Activated naive CD8-positive, alpha-beta T cell treated with anti-CD3 and anti-CD28 coated beads for 36 hours (primary cell): ENCODE measurements around the gene APBA1. TPM values are rescaled to one million over a fixed set of nuclear protein-coding genes. Genes with fewer than 3 reads are reported as not detected.

ENCODE experiments used
- DNase-seq: peaks from one replicate; pipeline ENCODE4 v3.0.0; 2021
- H3K27ac Mint-ChIP-seq: one replicate; pipeline ENCODE4 v1.8.0; 2022; ENCODE audit warnings: mild to moderate bottlenecking, moderate library complexity, mixed read lengths
- H3K27me3 Mint-ChIP-seq: one replicate; pipeline ENCODE4 v1.8.0; 2022; ENCODE audit warnings: mild to moderate bottlenecking, mixed read lengths
- H3K36me3 Mint-ChIP-seq: one replicate; pipeline ENCODE4 v1.8.0; 2021; ENCODE audit warnings: mild to moderate bottlenecking, mixed read lengths
- H3K4me1 Mint-ChIP-seq: one replicate; pipeline ENCODE4 v1.8.0; 2021; ENCODE audit warnings: mixed read lengths
- H3K4me3 Mint-ChIP-seq: one replicate; pipeline ENCODE4 v1.8.0; 2022; ENCODE audit warnings: mild to moderate bottlenecking, moderate library complexity, mixed read lengths
- H3K9me3 Mint-ChIP-seq: one replicate; pipeline ENCODE4 v1.8.0; 2022; ENCODE audit warnings: mixed read lengths
- total RNA-seq, 2 experiments: library from RNA; stranded (reverse); gene quantifications; one replicate each; pipeline ENCODE4 v1.2.3, GENCODE V29; 2021

Gene APBA1
- total RNA-seq, 2 experiments from 2014 or later: 0.08 to 0.23 TPM

- DNase-seq: no peak
- H3K4me3 Mint-ChIP-seq: no peak overlapping the region
- H3K9me3 Mint-ChIP-seq: no peaks in the 10 kb centered on the region
- H3K27me3 Mint-ChIP-seq: peaks cover 31% of the 10 kb centered on the region
- H3K36me3 Mint-ChIP-seq: no peaks in the 10 kb centered on the region
- H3K4me1 Mint-ChIP-seq: no peaks in the 10 kb centered on the region
- no peak overlapping the region for H3K27ac Mint-ChIP-seq
These were observed 117.2 kb downstream of the APBA1 start for GRCh38 chr9:69554945-69555344.

- Mint-ChIP-seq H3K27me3 (peaks cover 25% of the 10 kb centered on the region), H3K27ac (no peak overlapping the region), H3K4me3 (no peak overlapping the region), H3K9me3 (no peaks in the 10 kb centered on the region), H3K4me1 (no peaks in the 10 kb centered on the region), H3K36me3 (no peaks in the 10 kb centered on the region)
- DNase-seq: peak; percentile 8
These were observed 122.6 kb downstream of the APBA1 start for GRCh38 chr9:69549310-69550202.

DNA sequence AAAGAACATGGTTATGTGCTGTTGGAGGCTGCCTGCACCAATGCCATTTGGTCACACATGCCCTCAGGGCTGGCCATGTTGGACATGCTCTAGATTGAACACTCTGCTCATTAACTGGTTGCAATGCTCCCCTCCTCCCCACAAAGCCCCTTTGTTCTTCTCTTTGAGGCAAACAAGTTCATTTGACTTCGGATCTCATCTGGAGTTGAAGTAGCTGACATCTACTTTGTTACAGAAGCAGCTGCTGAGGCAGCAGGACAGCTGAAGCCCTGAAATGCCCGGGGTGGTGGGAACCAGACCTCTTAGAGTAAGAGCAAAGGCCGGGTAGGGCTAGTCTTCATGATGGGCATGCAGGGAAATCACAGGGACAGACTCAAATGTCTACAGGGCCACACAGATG lies 123.5 kb downstream of the APBA1 start:
- no peaks in the 10 kb centered on the region for H3K4me1 Mint-ChIP-seq
- H3K36me3 Mint-ChIP-seq: no peaks in the 10 kb centered on the region
- peaks cover 25% of the 10 kb centered on the region for H3K27me3 Mint-ChIP-seq
- H3K4me3 Mint-ChIP-seq: no peak overlapping the region
- no peak for DNase-seq
- no peaks in the 10 kb centered on the region for H3K9me3 Mint-ChIP-seq
- no peak overlapping the region for H3K27ac Mint-ChIP-seq

GRCh38 chr9:69546265-69546664 lies 125.9 kb downstream of the APBA1 start:
- peaks cover 19% of the 10 kb centered on the region for H3K27me3 Mint-ChIP-seq
- H3K9me3 Mint-ChIP-seq: no peaks in the 10 kb centered on the region
- H3K27ac Mint-ChIP-seq: no peak overlapping the region
- H3K4me1 Mint-ChIP-seq: no peaks in the 10 kb centered on the region
- no peak for DNase-seq
- H3K36me3 Mint-ChIP-seq: no peaks in the 10 kb centered on the region
- H3K4me3 Mint-ChIP-seq: no peak overlapping the region

DNA sequence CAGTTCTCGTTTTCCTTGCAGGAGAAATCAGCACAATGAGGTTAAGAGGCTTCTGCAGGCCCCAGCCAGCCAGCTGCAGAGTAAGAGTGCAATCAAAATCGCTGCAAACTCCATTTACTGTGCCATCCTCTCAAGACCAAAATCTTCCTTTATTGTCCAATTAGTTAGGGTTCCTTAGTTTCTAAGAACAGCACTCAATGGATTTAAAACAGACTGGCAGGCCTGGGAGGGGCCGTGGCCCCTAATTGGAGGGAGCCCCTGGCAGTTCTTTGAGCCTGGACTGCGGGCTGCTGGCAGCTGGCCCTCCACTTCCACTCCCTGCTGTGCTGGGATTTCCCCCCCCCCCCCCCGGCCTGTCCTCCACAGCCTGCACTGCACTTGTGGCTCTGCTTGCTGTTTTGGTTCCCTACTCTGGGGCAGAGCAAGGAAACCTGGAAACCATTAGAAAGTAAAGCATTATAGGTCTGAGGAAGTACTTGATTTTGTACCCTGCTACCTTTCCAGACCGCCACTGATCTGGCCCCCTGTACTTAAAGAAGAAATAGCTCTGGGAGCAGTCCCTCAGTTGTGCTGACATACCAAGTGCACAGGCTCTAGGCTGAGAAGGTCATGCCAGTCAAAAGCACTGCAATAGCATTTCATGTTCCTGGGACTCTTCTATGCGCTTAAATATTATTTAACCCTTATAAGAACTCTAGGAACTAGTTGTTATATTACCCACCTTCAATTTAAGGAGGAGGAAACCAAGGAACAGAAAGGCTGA lies 129.0 kb downstream of the APBA1 start:
- no peaks in the 10 kb centered on the region for H3K36me3 Mint-ChIP-seq
- H3K9me3 Mint-ChIP-seq: no peaks in the 10 kb centered on the region
- no peak for DNase-seq
- H3K4me1 Mint-ChIP-seq: no peaks in the 10 kb centered on the region
- no peak overlapping the region for H3K4me3 Mint-ChIP-seq
- peaks cover 14% of the 10 kb centered on the region for H3K27me3 Mint-ChIP-seq
- no peak overlapping the region for H3K27ac Mint-ChIP-seq

DNA sequence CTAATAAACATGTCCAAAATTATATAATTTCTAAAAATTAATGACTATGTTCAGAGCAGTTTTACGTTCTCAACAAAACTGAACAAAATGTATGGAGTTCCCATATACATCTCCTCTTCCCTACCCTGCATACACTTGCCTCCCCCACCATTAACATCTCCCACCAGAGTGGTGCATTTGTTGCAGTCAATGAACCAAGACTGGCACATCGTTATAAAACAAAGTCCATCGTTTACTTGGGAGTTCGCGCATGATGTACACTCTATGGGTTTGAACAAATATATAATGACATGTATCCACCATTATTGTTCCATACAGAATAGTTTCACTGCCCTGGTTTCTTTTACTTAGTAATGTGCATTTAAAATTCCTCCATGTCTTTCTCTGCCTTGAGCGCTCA lies 130.1 kb downstream of the APBA1 start:
- no peaks in the 10 kb centered on the region for H3K9me3 Mint-ChIP-seq
- no peak overlapping the region for H3K27ac Mint-ChIP-seq
- H3K4me3 Mint-ChIP-seq: no peak overlapping the region
- DNase-seq: no peak
- H3K27me3 Mint-ChIP-seq: peaks cover 7% of the 10 kb centered on the region
- no peaks in the 10 kb centered on the region for H3K36me3 Mint-ChIP-seq
- H3K4me1 Mint-ChIP-seq: no peaks in the 10 kb centered on the region

DNA sequence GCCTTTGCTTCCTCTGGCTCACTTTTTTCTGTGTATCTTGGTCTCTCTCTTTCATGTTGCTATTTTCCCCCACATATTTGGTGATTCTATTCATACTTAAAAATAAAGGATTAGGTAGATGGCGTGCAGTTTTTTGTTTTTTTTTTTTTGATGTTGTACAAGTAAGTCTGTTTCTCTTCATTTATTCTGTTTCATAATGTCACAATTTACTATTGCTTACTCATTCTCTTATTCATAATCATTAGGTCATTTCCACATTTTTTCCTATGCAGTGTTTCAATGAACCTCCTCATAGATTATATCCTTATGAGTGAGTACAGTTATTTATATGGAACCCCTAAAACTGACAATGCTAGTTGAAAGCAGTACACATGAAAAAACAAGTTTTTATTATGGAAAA lies 136.3 kb downstream of the APBA1 start:
- Mint-ChIP-seq H3K36me3 (no peaks in the 10 kb centered on the region), H3K9me3 (no peaks in the 10 kb centered on the region), H3K27me3 (peaks cover 16% of the 10 kb centered on the region), H3K27ac (no peak overlapping the region), H3K4me3 (no peak overlapping the region), H3K4me1 (no peaks in the 10 kb centered on the region)
- DNase-seq: no peak

DNA sequence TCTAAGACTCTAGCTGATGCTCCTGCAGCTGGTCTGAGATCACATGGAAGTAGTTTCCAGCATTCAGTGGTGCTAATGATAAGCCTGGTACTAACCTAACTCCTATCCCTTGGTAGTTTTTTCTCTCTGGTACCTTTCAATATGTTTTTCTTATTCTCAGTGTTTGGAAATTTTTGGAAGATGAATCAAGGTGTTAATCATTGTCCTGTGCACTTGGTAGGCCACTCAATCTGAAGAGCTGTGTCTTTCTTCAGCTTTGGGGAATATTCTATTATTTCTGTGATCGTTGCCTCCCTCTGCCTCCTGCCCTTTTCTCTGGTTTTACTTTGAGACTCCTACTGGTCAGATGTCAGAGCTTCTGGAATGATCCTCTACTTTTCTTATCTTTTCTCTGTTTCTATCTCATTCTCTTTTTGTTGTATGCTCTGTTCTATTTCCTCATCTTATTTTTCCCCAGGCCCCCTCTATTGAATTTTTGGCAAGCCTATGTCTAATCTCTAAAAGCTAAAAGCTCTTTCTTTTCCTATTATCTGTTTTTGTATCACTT lies 136.8 kb downstream of the APBA1 start:
- no peaks in the 10 kb centered on the region for H3K4me1 Mint-ChIP-seq
- H3K4me3 Mint-ChIP-seq: no peak overlapping the region
- no peaks in the 10 kb centered on the region for H3K36me3 Mint-ChIP-seq
- H3K9me3 Mint-ChIP-seq: no peaks in the 10 kb centered on the region
- no peak for DNase-seq
- H3K27me3 Mint-ChIP-seq: peaks cover 16% of the 10 kb centered on the region
- H3K27ac Mint-ChIP-seq: no peak overlapping the region

DNA sequence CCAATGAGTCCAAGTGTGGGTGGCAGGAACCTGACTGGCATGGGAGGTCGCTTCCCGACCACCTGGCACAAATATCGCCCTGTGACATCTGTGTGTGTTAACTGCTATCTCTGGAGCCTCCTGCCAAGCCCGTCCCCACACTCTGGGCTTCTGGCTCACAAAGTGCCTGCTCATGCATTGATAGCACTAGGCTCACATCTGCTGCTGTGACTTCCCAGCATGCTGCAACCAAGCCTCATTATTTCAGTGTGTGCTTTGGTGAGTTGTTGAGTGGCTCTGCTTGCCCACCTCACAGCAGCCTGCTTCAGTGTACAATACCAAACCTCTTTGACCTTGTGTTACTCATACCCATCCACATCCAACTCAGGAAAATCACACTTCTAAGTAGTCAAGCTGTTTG lies 139.8 kb downstream of the APBA1 start:
- DNase-seq: no peak
- Mint-ChIP-seq H3K9me3 (peaks cover 2% of the 10 kb centered on the region), H3K4me1 (no peaks in the 10 kb centered on the region), H3K4me3 (no peak overlapping the region), H3K27ac (no peak overlapping the region), H3K36me3 (no peaks in the 10 kb centered on the region), H3K27me3 (peaks cover 16% of the 10 kb centered on the region)

DNA sequence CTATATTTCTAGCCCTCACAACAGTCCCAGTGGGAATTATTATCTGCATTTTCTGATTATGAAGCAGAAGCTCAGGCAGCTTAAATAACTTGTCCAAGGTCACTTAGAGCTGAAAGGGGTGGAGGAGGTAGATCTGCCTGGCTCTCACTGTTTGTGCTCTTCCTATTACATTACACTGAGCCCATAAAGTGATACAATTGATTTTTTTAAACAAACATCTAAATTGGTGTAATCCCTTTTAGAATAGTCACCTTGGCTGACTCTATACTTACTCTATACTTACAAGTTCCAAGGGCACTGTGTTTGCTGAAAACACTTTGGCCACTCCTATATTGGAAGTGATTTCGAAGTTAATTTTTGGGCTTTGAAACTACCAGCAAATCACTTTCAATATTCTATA lies 144.7 kb downstream of the APBA1 start:
- H3K27ac Mint-ChIP-seq: no peak overlapping the region
- peaks cover 3% of the 10 kb centered on the region for H3K36me3 Mint-ChIP-seq
- no peaks in the 10 kb centered on the region for H3K4me1 Mint-ChIP-seq
- peaks cover 14% of the 10 kb centered on the region for H3K9me3 Mint-ChIP-seq
- H3K4me3 Mint-ChIP-seq: no peak overlapping the region
- DNase-seq: no peak
- H3K27me3 Mint-ChIP-seq: peaks cover 10% of the 10 kb centered on the region

DNA sequence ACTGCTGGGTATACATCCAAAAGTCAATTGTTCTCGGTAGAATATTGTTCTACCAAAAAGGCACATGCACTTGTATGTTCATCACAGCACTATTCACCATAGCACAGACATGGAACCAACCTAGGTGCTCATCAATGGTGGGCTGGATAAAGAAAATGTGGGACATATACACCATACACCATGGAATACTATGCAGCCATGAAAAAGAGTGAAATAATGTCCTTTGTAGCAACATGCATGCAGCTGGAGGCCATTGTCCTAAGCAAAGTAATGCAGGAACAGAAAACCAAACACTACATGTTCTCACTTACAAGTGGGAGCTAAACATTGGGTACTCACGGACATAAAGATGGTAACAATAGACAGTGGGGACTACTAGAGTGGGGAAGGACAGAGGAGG lies 145.5 kb downstream of the APBA1 start:
- DNase-seq: no peak
- Mint-ChIP-seq H3K36me3 (peaks cover 3% of the 10 kb centered on the region), H3K27ac (no peak overlapping the region), H3K4me3 (no peak overlapping the region), H3K9me3 (peaks cover 14% of the 10 kb centered on the region), H3K27me3 (peaks cover 12% of the 10 kb centered on the region), H3K4me1 (no peaks in the 10 kb centered on the region)

DNA sequence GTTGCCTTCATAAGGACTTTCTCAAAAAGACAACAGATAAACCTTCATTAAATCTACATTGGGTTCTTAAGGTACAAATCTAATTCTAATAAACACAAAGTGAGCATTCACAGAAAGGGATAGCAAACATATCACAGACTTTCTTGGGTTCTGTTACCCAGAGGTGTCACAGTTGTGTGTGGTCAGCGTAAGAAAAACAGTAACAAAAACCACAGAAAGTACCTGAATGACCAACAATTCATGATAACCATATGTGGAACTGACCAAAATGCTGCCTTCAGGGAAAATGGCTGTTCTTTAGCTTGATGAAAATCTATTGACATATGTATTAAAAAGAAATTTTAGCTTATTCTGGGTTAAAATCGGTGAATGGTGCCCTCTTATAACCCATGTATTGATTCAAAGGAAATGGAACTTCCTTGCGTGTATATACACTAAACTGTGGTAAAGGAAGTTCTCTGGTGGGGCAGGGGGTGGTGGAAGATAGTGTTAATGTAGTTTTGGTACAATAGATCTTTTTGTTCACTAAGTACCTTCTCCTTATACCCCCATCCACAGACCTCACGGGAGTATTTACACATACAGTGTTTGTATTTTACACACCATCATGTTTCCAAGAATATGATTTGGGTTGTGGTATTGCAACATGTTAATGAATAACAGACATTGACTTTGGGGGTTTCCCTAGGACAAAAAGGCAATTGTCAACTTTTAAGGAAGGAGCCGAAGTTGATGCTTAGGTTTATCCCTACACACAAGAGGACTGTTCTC lies 152.5 kb downstream of the APBA1 start:
- Mint-ChIP-seq H3K27ac (no peak overlapping the region), H3K9me3 (peaks cover 15% of the 10 kb centered on the region), H3K27me3 (peaks cover 40% of the 10 kb centered on the region), H3K36me3 (peaks cover 5% of the 10 kb centered on the region), H3K4me1 (no peaks in the 10 kb centered on the region), H3K4me3 (no peak overlapping the region)
- no peak for DNase-seq

DNA sequence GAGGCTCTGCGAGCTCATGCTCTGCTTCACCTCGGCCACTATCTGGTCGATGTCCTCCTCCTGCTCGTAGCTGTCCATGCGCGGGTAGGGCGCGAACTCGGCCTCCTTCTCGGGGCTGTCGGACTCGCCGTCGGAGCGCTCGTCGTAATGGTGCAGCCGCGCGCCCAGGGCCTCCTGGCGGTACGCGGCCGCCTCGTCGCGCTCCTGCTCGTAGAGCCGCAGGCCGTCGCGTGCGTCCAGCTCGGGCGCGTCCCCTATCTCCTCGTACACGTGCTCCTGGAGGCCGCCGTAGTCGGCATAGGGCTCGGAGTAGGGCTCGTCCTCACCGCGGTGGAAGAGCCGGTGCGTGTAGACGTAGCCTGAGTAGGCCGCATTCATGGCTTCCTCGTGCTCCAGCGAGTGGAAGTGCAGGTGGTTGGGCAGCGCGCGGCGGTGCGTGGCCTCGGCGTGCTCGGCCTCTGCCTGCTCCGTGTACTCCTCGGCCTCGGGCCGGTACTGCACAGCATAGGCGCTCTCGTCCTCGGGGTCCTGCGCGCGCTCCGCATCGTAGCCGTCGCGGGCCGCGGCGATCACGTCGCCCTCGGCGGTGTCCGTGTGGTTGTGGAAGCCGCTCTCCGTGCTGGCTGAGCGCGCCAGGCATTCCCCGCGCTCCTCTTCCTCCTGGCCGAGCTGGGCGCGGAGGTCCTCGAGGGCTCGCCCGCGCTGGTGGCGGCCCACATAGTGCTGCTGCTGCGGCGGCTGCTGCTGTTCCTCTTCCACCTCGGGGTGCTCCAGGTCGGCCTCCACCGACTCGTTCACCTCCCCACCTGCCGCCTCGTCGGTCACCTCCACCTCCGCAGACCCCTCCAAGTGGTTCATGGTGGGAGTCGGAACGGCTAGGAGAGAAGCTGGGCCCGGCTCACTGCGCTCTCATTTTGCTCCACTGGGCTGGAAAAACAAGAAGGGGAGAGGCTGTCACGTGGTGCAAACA lies 155.5 kb downstream of the APBA1 start:
- DNase-seq: no peak
- H3K9me3 Mint-ChIP-seq: peaks cover 6% of the 10 kb centered on the region
- peaks cover 2% of the 10 kb centered on the region for H3K36me3 Mint-ChIP-seq
- no peak overlapping the region for H3K27ac Mint-ChIP-seq
- H3K4me1 Mint-ChIP-seq: no peaks in the 10 kb centered on the region
- H3K4me3 Mint-ChIP-seq: no peak overlapping the region
- peaks cover 28% of the 10 kb centered on the region for H3K27me3 Mint-ChIP-seq

DNA sequence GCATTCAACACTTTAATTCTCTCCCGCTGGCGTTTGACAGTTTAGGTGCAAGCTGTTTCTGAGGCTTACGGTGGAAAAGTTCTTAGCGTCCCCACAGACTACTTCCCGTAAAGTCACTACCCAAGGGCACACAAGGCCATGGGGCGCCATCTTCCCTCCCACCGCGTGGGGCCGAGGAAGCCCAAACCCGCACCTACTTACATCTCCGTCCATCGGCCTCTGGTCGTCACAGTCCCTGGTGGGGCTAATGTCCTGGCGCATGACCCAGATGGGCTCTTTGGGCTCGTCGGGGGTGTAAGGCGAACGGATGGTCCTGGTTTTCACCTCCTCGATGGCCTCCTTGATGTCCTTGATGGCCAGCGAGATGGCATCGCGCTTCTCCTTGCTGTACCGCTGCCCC lies 156.4 kb downstream of the APBA1 start:
- H3K27me3 Mint-ChIP-seq: peaks cover 25% of the 10 kb centered on the region
- no peak for DNase-seq
- peaks cover 6% of the 10 kb centered on the region for H3K9me3 Mint-ChIP-seq
- no peaks in the 10 kb centered on the region for H3K4me1 Mint-ChIP-seq
- H3K27ac Mint-ChIP-seq: no peak overlapping the region
- H3K4me3 Mint-ChIP-seq: no peak overlapping the region
- H3K36me3 Mint-ChIP-seq: peaks cover 2% of the 10 kb centered on the region
